ENCODE results near the gene SLC4A11. TPM values are rescaled to one million over a fixed set of nuclear protein-coding genes. Genes with fewer than 3 reads are reported as not detected.

The SLC4A11 gene
- total and polyA plus RNA-seq, 2 donors = 0.14 to 4.4 TPM

DNA sequence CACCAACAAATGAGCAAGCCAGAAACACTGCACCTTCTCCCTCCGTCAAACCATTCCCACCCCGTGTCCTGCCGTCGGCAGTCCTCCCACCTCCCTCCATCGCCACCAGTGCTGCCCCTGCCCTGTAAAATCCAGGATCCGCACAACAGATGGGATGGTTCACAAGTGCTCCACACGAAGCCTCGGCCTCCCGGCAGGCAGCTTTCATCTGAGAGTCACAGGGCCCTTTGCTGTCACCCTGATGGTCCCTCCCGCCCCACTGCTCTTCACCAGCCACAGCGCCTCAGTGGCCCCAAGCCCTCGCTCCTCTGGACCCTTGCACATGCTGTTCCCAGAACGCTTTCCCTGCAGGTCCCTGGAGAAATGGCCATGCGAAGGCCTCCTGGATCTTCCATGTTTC is 12.1 kb downstream of the SLC4A11 start:
- no peaks in the 10 kb centered on the region for H3K9me3 ChIP-seq (ENCODE audit: control insufficient read depth in 2 of 2, insufficient read depth in 1 of 2, low read length in 1 of 2)
- over 99% methylated on average over 14 of the region's 14 CpGs for WGBS
- no peak for DNase-seq (ENCODE audit: low read depth in 6 of 9, low spot score in 9 of 9)
- peaks cover under 1 to 11% of the 10 kb centered on the region in 2 donors for H3K36me3 ChIP-seq (ENCODE audit: control insufficient read depth in 2 of 2, insufficient read depth in 2 of 2, low read length in 1 of 2)
- no peak overlapping the region for H3K4me3 ChIP-seq (ENCODE audit: low read length in 2 of 2)
- H3K4me1 ChIP-seq (ENCODE audit: control insufficient read depth in 2 of 2, insufficient read depth in 2 of 2, low read length in 2 of 2) = peaks cover 16 to 40% of the 10 kb centered on the region in 2 donors
- H3K27me3 ChIP-seq (ENCODE audit: control insufficient read depth in 2 of 2, insufficient read depth in 1 of 2, low read length in 1 of 2) = no peaks in the 10 kb centered on the region
- no peak overlapping the region for H3K27ac ChIP-seq (ENCODE audit: low read depth in 1 of 2, low read length in 1 of 2)

GRCh38 chr20:3226093-3226492 is 12.9 kb downstream of the SLC4A11 start:
- Histone ChIP-seq H3K9me3 (ENCODE audit: control insufficient read depth in 2 of 2, insufficient read depth in 1 of 2, low read length in 1 of 2) (no peaks in the 10 kb centered on the region), H3K4me3 (ENCODE audit: low read length in 2 of 2) (no peak overlapping the region), H3K4me1 (ENCODE audit: control insufficient read depth in 2 of 2, insufficient read depth in 2 of 2, low read length in 2 of 2) (peaks cover 16 to 43% of the 10 kb centered on the region in 2 donors), H3K27ac (ENCODE audit: low read depth in 1 of 2, low read length in 1 of 2) (no peak overlapping the region), H3K36me3 (ENCODE audit: control insufficient read depth in 2 of 2, insufficient read depth in 2 of 2, low read length in 1 of 2) (peaks cover 6 to 17% of the 10 kb centered on the region in 2 donors), H3K27me3 (ENCODE audit: control insufficient read depth in 2 of 2, insufficient read depth in 1 of 2, low read length in 1 of 2) (no peaks in the 10 kb centered on the region)
- no peak for DNase-seq (ENCODE audit: low read depth in 6 of 9, low spot score in 9 of 9)
- WGBS = 91% methylated on average over 10 of the region's 10 CpGs

DNA sequence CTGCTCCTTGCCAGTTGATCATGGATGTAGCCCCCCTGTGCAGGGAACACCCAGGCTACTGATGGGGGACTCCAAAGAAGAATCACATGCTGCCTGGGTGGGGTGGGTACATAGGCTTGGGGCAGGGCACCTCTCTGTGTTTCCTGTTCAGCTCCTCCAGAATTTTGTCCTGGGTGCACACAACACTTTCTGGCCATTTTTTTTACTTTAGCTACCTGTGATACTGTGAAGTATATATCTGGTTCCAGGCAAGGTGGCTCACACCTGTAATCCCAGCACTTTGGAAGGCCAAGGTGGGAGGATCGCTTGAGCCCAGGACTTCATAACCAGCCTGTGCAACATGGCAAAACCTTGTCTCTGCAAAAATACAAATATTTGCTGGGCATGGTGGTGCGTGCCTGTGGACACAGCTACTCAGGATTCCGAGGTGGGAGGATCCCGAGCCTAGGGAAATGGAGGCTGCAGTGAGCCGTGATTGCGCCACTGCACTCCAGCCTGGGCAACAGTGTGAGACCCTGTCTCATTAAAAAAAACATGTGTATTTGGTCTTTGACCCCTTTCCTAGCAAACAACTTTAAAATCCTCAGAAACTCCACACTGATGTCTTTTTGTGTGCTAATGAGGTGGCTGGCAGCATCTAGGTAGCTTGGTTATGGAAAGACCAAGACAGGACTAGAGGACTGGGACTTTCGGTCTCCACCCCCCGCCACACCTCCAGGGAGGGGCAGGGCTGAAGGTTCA is 14.1 kb downstream of the SLC4A11 start:
- Histone ChIP-seq H3K27ac (ENCODE audit: low read depth in 1 of 2, low read length in 1 of 2) (peak overlapping the region in 1 of 2 donors; percentile 98), H3K27me3 (ENCODE audit: control insufficient read depth in 2 of 2, insufficient read depth in 1 of 2, low read length in 1 of 2) (no peaks in the 10 kb centered on the region), H3K9me3 (ENCODE audit: control insufficient read depth in 2 of 2, insufficient read depth in 1 of 2, low read length in 1 of 2) (no peaks in the 10 kb centered on the region), H3K4me1 (ENCODE audit: control insufficient read depth in 2 of 2, insufficient read depth in 2 of 2, low read length in 2 of 2) (peaks cover 16 to 43% of the 10 kb centered on the region in 2 donors), H3K4me3 (ENCODE audit: low read length in 2 of 2) (no peak overlapping the region), H3K36me3 (ENCODE audit: control insufficient read depth in 2 of 2, insufficient read depth in 2 of 2, low read length in 1 of 2) (peaks cover 10 to 23% of the 10 kb centered on the region in 2 donors)
- 98% methylated on average over 8 of the region's 8 CpGs for WGBS
- no peak for DNase-seq (ENCODE audit: low read depth in 6 of 9, low spot score in 9 of 9)

DNA sequence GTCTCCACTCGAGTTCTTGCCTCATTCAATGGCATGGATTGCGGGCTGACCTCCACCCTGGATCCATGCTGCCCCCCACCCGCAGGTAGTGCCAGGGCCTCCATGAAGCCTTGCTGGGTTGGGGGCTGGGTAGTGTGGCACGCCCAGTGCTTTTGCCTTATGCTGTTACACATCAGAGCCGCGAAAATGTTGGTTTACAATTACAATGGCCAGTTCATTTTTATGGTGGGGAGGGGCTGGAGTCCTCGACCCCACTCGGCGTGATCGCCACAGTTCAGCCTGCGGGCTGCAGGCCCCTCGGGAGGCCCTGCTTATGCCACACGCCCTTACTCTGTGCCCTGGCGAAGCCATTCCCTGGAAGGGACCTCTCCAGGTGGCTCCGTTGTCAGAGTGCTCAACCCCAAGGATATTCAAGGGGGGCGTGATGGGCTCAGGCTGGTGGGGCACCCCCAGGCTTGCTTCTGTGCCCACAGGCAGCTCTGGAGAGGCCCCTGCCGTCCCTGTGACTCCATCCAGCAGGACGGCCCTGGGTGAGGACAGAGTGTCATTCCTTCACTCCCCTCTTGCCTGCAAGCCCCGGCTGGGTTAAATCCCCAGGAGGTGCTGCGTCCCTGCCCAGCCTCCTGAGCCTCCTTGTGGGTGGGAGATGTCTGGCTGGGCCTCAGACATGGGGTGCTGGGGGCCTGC is 14.9 kb downstream of the SLC4A11 start:
- no peak for DNase-seq (ENCODE audit: low read depth in 6 of 9, low spot score in 9 of 9)
- WGBS = 94% methylated on average over 20 of the region's 20 CpGs
- Histone ChIP-seq H3K4me1 (ENCODE audit: control insufficient read depth in 2 of 2, insufficient read depth in 2 of 2, low read length in 2 of 2) (peaks cover 16 to 43% of the 10 kb centered on the region in 2 donors), H3K4me3 (ENCODE audit: low read length in 2 of 2) (no peak overlapping the region), H3K27ac (ENCODE audit: low read depth in 1 of 2, low read length in 1 of 2) (peak overlapping the region in 1 of 2 donors; percentile 98), H3K9me3 (ENCODE audit: control insufficient read depth in 2 of 2, insufficient read depth in 1 of 2, low read length in 1 of 2) (no peaks in the 10 kb centered on the region), H3K27me3 (ENCODE audit: control insufficient read depth in 2 of 2, insufficient read depth in 1 of 2, low read length in 1 of 2) (no peaks in the 10 kb centered on the region), H3K36me3 (ENCODE audit: control insufficient read depth in 2 of 2, insufficient read depth in 2 of 2, low read length in 1 of 2) (peaks cover 10 to 23% of the 10 kb centered on the region in 2 donors)

DNA sequence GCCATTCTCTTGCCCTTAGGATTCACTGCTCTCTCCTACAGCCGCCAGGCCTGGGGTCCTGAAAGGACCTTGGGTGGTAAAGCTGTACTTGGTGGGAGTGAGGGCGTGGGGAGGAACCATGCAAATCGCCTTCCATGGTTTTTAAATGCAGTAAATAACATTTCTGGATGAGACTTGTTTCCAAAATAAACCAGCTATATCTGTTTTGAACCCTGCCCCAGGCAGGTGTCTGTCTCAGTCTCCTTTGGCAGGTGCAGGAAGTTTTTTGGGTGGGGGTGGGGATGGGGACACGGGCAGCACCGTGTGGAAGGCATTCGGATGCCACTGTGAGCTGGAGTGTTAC is 15.4 kb downstream of the SLC4A11 start:
- Histone ChIP-seq H3K27ac (ENCODE audit: low read depth in 1 of 2, low read length in 1 of 2) (peak overlapping the region; percentile 67 to 98), H3K4me1 (ENCODE audit: control insufficient read depth in 2 of 2, insufficient read depth in 2 of 2, low read length in 2 of 2) (peaks cover 17 to 47% of the 10 kb centered on the region in 2 donors), H3K27me3 (ENCODE audit: control insufficient read depth in 2 of 2, insufficient read depth in 1 of 2, low read length in 1 of 2) (no peaks in the 10 kb centered on the region), H3K36me3 (ENCODE audit: control insufficient read depth in 2 of 2, insufficient read depth in 2 of 2, low read length in 1 of 2) (peaks cover 12 to 23% of the 10 kb centered on the region in 2 donors), H3K9me3 (ENCODE audit: control insufficient read depth in 2 of 2, insufficient read depth in 1 of 2, low read length in 1 of 2) (no peaks in the 10 kb centered on the region), H3K4me3 (ENCODE audit: low read length in 2 of 2) (peak overlapping the region; percentile 14 to 23)
- peak in 2 of 9 donors; percentile 13 to 67 for DNase-seq (ENCODE audit: low read depth in 6 of 9, low spot score in 9 of 9)
- WGBS = 47% methylated on average over 6 of the region's 6 CpGs

DNA sequence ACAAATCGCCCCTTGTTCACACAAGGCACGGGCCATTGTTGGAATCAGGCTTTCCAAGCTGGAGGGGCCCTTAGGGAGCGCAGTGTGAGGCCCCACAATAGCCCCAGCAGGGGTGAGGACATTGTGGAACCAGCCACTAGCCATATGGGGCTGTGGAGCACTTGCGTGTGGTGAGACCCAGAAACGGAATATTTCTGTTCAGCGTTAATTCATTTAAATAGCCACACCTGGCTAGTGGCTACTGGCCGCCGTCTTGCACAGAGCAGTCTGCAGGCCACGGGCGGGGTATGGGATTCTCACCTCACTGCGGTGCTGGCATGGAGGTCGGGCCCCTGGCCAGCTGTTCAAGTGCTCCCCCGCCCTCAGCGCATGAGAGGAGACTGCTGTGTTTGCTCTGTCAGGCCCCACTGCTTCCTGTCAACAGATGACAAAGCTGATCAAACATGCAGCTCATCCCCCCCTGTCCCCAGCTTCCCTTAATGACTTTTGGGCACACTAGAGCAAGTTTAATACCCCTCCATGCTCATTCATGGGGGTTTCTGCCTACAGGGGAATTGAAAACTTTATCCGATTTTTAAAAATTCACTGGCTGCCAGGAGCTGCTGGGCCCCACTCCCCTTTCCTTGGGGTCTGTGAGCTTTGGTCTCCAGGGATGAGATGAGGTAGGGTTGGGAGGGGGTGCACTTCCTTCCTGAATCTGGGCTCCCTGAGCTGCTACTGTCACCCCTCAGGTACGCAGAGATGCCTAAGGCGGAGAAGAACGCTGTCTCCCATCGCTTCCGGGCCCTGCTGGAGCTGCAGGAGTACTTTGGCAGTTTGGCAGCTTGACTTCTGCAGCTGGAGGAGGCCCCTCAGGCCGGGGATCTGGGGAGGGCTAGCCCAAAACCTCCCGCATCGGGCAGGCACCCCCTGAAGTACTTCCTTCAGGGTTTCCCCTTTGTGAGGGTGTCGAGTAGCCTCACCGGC is 16.1 kb downstream of the SLC4A11 start:
- peak overlapping the region; percentile 14 to 23 for H3K4me3 ChIP-seq (ENCODE audit: low read length in 2 of 2)
- peaks cover 21 to 51% of the 10 kb centered on the region in 2 donors for H3K4me1 ChIP-seq (ENCODE audit: control insufficient read depth in 2 of 2, insufficient read depth in 2 of 2, low read length in 2 of 2)
- H3K27me3 ChIP-seq (ENCODE audit: control insufficient read depth in 2 of 2, insufficient read depth in 1 of 2, low read length in 1 of 2) = no peaks in the 10 kb centered on the region
- H3K27ac ChIP-seq (ENCODE audit: low read depth in 1 of 2, low read length in 1 of 2) = peak overlapping the region; percentile 67 to 98
- 17% methylated on average over 25 of the region's 25 CpGs for WGBS
- H3K9me3 ChIP-seq (ENCODE audit: control insufficient read depth in 2 of 2, insufficient read depth in 1 of 2, low read length in 1 of 2) = no peaks in the 10 kb centered on the region
- peaks cover 19 to 23% of the 10 kb centered on the region in 2 donors for H3K36me3 ChIP-seq (ENCODE audit: control insufficient read depth in 2 of 2, insufficient read depth in 2 of 2, low read length in 1 of 2)
- peak in 8 of 9 donors; percentile 55 to 93 (median 78) for DNase-seq (ENCODE audit: low read depth in 6 of 9, low spot score in 9 of 9)

- Histone ChIP-seq H3K4me3 (ENCODE audit: low read length in 2 of 2) (no peak overlapping the region), H3K27ac (ENCODE audit: low read depth in 1 of 2, low read length in 1 of 2) (no peak overlapping the region), H3K27me3 (ENCODE audit: control insufficient read depth in 2 of 2, insufficient read depth in 1 of 2, low read length in 1 of 2) (no peaks in the 10 kb centered on the region), H3K4me1 (ENCODE audit: control insufficient read depth in 2 of 2, insufficient read depth in 2 of 2, low read length in 2 of 2) (peaks cover 21 to 51% of the 10 kb centered on the region in 2 donors), H3K36me3 (ENCODE audit: control insufficient read depth in 2 of 2, insufficient read depth in 2 of 2, low read length in 1 of 2) (peaks cover 23 to 27% of the 10 kb centered on the region in 2 donors), H3K9me3 (ENCODE audit: control insufficient read depth in 2 of 2, insufficient read depth in 1 of 2, low read length in 1 of 2) (no peaks in the 10 kb centered on the region)
- WGBS = 98% methylated on average over 18 of the region's 18 CpGs
- no peak for DNase-seq (ENCODE audit: low read depth in 6 of 9, low spot score in 9 of 9)
These were observed 17.4 kb downstream of the SLC4A11 start for GRCh38 chr20:3221398-3222226.

- Histone ChIP-seq H3K4me3 (ENCODE audit: low read length in 2 of 2) (no peak overlapping the region), H3K27ac (ENCODE audit: low read depth in 1 of 2, low read length in 1 of 2) (peak overlapping the region in 1 of 2 donors; percentile 52), H3K36me3 (ENCODE audit: control insufficient read depth in 2 of 2, insufficient read depth in 2 of 2, low read length in 1 of 2) (peaks cover 40% of the 10 kb centered on the region in 2 donors), H3K4me1 (ENCODE audit: control insufficient read depth in 2 of 2, insufficient read depth in 2 of 2, low read length in 2 of 2) (peaks cover 17 to 27% of the 10 kb centered on the region in 2 donors), H3K9me3 (ENCODE audit: control insufficient read depth in 2 of 2, insufficient read depth in 1 of 2, low read length in 1 of 2) (no peaks in the 10 kb centered on the region), H3K27me3 (ENCODE audit: control insufficient read depth in 2 of 2, insufficient read depth in 1 of 2, low read length in 1 of 2) (no peaks in the 10 kb centered on the region)
- DNase-seq (ENCODE audit: low read depth in 6 of 9, low spot score in 9 of 9) = peak in 3 of 9 donors; percentile 71 to 79 (median 78)
- WGBS = 25% methylated on average over 30 of the region's 30 CpGs
These were observed 20.5 kb downstream of the SLC4A11 start for GRCh38 chr20:3218307-3218988.
